Progenitor cell of endocrine pancreas (in vitro differentiated cells): ENCODE results near the gene IGF2BP3. TPM values are rescaled to one million over a fixed set of nuclear protein-coding genes. Genes with fewer than 3 reads are reported as not detected.

Source experiments
- DNase-seq: peaks from one replicate; pipeline ENCODE4 v3.0.0; 2021; ENCODE audit warnings: low spot score; ENCODE audit not compliant: unreplicated experiment
- H3K27ac Mint-ChIP-seq: 2 replicates; pipeline ENCODE4 v1.8.0; 2021; ENCODE audit warnings: mild to moderate bottlenecking, moderate library complexity, mixed read lengths
- H3K27me3 Mint-ChIP-seq: 2 replicates; pipeline ENCODE4 v1.8.0; 2021; ENCODE audit warnings: mixed read lengths
- H3K36me3 Mint-ChIP-seq: 2 replicates; pipeline ENCODE4 v1.8.0; 2022; ENCODE audit warnings: mixed read lengths; ENCODE audit not compliant: insufficient read depth
- H3K4me1 Mint-ChIP-seq: 2 replicates; pipeline ENCODE4 v1.8.0; 2021; ENCODE audit warnings: low read depth, mixed read lengths
- H3K4me3 Mint-ChIP-seq: 2 replicates; pipeline ENCODE4 v1.8.0; 2021; ENCODE audit warnings: low read depth, mild to moderate bottlenecking, moderate library complexity, mixed read lengths
- H3K9me3 Mint-ChIP-seq: 2 replicates; pipeline ENCODE4 v1.8.0; 2021; ENCODE audit warnings: low read depth, mixed read lengths
- total RNA-seq: library from RNA; stranded (reverse); gene quantifications from 2 replicates; pipeline ENCODE4 v1.2.1, GENCODE V29; 2021
- TF ChIP-seq, protein P1 (sequence below): fragments of 200-600 bp; sonication (generic); IDR thresholded peaks from one replicate; pipeline ENCODE4 v1.5.0; 2021; ENCODE audit warnings: antibody characterized with exemption, mild to moderate bottlenecking; ENCODE audit not compliant: unreplicated experiment

IGF2BP3 gene
- total RNA-seq, 1 donor from 2014 or later = 96.9 TPM

DNA sequence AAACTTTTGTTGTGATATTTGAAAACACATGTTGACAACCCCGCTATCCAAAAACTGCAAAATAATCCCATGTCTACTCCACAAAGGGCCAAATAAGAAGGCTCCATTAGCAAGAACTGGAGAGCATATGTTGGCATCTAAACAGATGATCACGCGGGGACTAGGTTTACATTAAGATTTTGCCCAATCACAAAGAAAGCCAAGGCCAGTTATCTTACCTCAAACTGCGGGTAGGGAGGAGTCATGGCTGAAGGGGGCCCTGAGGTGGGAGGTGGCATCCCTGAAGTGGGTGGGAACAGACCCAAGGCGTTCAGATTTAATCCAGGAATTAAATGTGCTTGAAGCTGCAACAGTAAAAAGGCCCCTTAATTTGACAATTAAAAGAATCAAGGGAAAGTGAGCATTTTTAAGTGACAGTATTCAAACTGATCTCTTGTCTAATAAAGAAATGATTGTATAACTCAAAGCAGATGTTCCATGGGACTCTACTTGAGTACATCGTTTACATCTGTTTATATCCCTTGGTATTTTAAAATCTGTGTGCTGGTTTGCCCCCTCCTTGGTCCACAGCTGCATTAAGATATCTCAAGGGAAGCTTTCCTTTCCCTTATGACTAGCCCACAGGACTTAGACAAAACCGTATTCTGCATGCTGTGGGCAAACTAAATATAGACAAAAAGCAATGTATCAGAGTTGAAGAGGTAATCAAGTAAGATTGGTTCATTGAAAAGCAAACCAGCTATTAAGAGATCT is 128.3 kb downstream of the IGF2BP3 start:
- Mint-ChIP-seq H3K27me3 (no peaks in the 10 kb centered on the region), H3K9me3 (peaks cover 7% of the 10 kb centered on the region), H3K27ac (no peak overlapping the region), H3K4me1 (peaks cover 1% of the 10 kb centered on the region), H3K4me3 (no peak overlapping the region), H3K36me3 (peaks cover 46% of the 10 kb centered on the region)
- no peak for DNase-seq
- TF ChIP-seq, protein P1, sequence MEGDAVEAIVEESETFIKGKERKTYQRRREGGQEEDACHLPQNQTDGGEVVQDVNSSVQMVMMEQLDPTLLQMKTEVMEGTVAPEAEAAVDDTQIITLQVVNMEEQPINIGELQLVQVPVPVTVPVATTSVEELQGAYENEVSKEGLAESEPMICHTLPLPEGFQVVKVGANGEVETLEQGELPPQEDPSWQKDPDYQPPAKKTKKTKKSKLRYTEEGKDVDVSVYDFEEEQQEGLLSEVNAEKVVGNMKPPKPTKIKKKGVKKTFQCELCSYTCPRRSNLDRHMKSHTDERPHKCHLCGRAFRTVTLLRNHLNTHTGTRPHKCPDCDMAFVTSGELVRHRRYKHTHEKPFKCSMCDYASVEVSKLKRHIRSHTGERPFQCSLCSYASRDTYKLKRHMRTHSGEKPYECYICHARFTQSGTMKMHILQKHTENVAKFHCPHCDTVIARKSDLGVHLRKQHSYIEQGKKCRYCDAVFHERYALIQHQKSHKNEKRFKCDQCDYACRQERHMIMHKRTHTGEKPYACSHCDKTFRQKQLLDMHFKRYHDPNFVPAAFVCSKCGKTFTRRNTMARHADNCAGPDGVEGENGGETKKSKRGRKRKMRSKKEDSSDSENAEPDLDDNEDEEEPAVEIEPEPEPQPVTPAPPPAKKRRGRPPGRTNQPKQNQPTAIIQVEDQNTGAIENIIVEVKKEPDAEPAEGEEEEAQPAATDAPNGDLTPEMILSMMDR = no peak

DNA sequence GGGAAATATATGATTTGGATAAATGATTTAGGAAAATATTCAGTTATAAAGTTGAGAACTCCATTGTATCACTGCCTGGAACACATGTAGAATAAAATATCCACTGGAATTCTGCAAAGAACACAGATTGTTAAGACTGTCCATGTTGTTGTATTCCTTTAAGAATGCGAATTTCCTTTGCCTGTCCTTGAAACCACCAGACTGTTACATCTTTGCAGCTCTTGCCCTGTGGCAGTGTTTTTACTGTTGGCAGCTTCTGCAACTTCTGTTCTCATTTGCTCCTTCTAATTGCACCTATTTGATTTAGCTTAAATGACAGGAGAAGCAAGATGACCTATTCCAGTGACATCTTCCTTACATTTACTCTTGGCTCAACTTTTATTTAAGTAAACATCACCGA is 131.4 kb downstream of the IGF2BP3 start:
- Mint-ChIP-seq H3K4me1 (peaks cover 13% of the 10 kb centered on the region), H3K36me3 (peaks cover 51% of the 10 kb centered on the region), H3K27ac (no peak overlapping the region), H3K27me3 (no peaks in the 10 kb centered on the region), H3K4me3 (no peak overlapping the region), H3K9me3 (peaks cover 7% of the 10 kb centered on the region)
- no peak for DNase-seq
- TF ChIP-seq, protein P1 = no peak

DNA sequence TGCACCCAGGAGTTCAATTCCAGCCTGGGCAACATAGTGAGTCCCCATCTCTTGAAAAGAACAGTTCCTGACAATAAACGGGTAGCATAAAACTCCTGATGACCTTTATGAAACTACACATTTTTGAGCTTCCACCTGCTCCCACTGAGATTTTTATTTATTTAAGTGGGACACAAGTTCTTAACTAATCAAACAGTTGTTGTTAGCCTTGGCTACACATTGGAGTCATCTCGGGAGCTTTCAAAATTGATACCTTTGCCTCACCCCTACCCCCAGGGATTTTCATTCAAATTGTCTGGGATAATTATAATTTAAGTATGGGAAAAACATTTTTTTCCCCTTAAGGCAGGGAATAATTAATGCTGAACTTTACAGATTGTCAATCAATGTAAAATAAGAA is 131.9 kb downstream of the IGF2BP3 start:
- TF ChIP-seq, protein P1 = no peak
- no peak for DNase-seq
- H3K27me3 Mint-ChIP-seq = no peaks in the 10 kb centered on the region
- no peak overlapping the region for H3K4me3 Mint-ChIP-seq
- H3K9me3 Mint-ChIP-seq = peaks cover 7% of the 10 kb centered on the region
- peaks cover 49% of the 10 kb centered on the region for H3K36me3 Mint-ChIP-seq
- H3K4me1 Mint-ChIP-seq = peaks cover 13% of the 10 kb centered on the region
- H3K27ac Mint-ChIP-seq = no peak overlapping the region

DNA sequence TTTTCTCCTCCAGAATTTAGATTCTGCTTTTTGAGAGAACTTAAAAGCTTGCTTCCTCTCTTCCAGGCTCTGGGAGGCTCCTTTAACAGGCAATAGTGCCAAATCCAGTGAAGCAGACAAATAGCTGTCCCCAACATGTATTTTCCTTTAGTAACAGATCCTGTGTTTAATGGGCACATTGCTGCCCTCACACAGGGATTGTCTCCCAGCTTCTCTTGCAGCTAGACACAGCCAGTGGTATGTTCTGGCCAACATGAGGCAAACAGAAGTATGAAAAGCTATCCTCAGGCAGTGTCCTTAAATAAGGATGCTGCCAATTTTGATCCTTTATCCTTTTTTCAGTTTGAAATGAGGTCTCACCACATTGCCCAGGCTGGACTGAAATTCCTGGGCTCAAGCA is 132.9 kb downstream of the IGF2BP3 start:
- Mint-ChIP-seq H3K36me3 (peaks cover 51% of the 10 kb centered on the region), H3K4me1 (peaks cover 13% of the 10 kb centered on the region)
- DNase-seq = no peak

DNA sequence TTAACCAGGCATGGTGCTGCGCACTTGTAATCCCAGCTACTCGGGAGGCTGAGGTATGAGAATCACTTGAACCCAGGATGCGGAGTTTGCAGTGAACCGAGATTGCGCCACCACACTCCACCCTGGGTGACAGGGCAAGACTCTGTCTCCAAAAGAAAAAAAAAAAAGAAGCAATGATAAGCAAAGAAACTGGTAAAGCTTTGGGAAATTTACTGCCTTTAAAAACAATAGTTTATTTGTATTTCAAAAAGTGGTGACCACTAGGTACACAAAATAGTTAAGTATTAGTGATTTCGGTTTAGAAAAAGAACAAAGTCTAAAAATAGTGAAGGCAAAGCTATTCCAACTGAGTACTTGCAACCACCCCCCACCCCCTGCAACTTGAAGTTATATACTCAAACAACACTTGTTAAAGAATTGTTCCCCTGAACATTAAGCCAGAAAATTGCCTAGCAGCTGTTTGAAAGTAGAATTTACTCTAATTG is 133.4 kb downstream of the IGF2BP3 start:
- TF ChIP-seq, protein P1 = no peak
- peaks cover 13% of the 10 kb centered on the region for H3K4me1 Mint-ChIP-seq
- no peak for DNase-seq
- no peak overlapping the region for H3K27ac Mint-ChIP-seq
- H3K4me3 Mint-ChIP-seq = no peak overlapping the region
- peaks cover 51% of the 10 kb centered on the region for H3K36me3 Mint-ChIP-seq
- peaks cover 7% of the 10 kb centered on the region for H3K9me3 Mint-ChIP-seq
- H3K27me3 Mint-ChIP-seq = no peaks in the 10 kb centered on the region

More for the DNA sequence above, 132.9 kb downstream of the IGF2BP3 start:
- H3K4me3 Mint-ChIP-seq = no peak overlapping the region
- H3K27me3 Mint-ChIP-seq = no peaks in the 10 kb centered on the region
- TF ChIP-seq, protein P1 = no peak
- peaks cover 7% of the 10 kb centered on the region for H3K9me3 Mint-ChIP-seq
- H3K27ac Mint-ChIP-seq = no peak overlapping the region
